ENCODE results near the gene EREG. TPM values are rescaled to one million over a fixed set of nuclear protein-coding genes. Genes with fewer than 3 reads are reported as not detected.

Gene EREG
- total RNA-seq, 4 donors from 2014 or later = 2.4 to 7.8 (median 4.8) TPM

DNA sequence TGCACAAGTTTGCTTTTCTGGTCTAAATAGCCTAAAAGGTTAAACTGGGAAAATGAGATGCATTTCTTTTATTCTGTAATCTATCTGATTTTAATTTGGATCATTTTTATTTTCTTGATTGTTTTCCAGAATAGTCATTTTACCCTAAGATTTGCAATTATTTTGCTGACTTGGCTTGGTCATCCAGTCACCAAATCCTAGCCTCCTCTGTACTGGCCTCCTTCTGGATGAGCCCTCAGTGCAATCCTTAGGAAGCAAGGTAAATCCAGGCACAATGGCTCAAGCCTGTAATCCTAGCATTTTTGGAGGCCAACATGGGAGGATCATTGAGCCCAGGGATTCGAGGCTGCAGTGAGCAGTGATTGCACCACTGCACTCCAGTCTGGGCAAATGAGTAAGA, 9.2 kb downstream of the EREG start:
- no peaks in the 10 kb centered on the region for H3K9me3 ChIP-seq
- H3K36me3 ChIP-seq = no peaks in the 10 kb centered on the region
- no peak for ATAC-seq
- peaks cover 0 to 30% (median 0%) of the 10 kb centered on the region in 3 donors for H3K4me1 ChIP-seq
- TF ChIP-seq POLR2AphosphoS5 (IDR thresholded peaks at IDR 0.05) = no peak
- TF ChIP-seq, protein P1, sequence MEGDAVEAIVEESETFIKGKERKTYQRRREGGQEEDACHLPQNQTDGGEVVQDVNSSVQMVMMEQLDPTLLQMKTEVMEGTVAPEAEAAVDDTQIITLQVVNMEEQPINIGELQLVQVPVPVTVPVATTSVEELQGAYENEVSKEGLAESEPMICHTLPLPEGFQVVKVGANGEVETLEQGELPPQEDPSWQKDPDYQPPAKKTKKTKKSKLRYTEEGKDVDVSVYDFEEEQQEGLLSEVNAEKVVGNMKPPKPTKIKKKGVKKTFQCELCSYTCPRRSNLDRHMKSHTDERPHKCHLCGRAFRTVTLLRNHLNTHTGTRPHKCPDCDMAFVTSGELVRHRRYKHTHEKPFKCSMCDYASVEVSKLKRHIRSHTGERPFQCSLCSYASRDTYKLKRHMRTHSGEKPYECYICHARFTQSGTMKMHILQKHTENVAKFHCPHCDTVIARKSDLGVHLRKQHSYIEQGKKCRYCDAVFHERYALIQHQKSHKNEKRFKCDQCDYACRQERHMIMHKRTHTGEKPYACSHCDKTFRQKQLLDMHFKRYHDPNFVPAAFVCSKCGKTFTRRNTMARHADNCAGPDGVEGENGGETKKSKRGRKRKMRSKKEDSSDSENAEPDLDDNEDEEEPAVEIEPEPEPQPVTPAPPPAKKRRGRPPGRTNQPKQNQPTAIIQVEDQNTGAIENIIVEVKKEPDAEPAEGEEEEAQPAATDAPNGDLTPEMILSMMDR (IDR thresholded peaks at IDR 0.05) = no peak
- no peak for TF ChIP-seq POLR2A (IDR thresholded peaks at IDR 0.05)
- no peak for TF ChIP-seq EP300 (IDR thresholded peaks at IDR 0.05)
- WGBS, 2 donors (ENCODE audit: low coverage in 1 of 2) = 60 to 83% methylated on average over 1 of the region's 1 CpG
- no peak overlapping the region for H3K27ac ChIP-seq
- H3K27me3 ChIP-seq = no peaks in the 10 kb centered on the region
- H3K4me3 ChIP-seq = no peak overlapping the region

DNA sequence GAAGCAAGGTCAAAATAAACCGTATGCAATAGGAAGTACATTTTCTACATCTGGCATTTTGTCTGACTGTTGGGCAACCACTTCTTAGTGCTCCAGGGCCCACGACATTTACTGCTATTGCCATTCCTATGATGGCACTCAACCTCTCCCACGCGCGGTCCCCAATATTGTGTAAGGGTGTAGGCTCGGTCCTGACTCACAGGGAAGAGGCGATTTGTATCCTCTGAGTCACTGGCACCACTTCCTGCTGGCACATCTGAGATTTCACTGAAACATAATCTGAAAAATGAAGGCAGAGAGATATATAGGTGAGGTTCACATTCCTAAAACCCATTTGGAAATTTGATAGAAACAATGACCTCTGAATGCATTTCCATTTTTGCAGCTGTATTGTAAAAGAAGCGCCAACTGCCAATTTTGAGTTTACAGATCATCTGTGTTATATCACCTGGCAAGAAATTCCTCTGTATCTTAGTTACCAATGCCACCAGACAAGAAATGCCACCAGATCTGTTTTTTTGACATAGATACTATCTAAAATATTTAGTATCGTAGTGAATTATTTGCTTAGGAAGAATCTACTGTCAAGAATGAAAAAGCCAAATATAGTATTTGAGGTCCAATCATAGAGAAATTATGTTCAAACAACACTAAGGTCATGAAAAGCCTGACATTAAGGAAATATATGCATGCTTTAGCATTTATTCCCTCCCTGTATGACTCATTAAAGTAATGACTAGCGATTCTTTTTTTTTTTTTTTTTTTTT, 9.8 kb downstream of the EREG start:
- Histone ChIP-seq H3K27ac (no peak overlapping the region), H3K9me3 (no peaks in the 10 kb centered on the region), H3K4me1 (peaks cover 0 to 30% (median 0%) of the 10 kb centered on the region in 3 donors), H3K27me3 (no peaks in the 10 kb centered on the region), H3K36me3 (no peaks in the 10 kb centered on the region), H3K4me3 (no peak overlapping the region)
- TF ChIP-seq, protein P1 (IDR thresholded peaks at IDR 0.05) = no peak
- TF ChIP-seq EP300 (IDR thresholded peaks at IDR 0.05) (no peak), POLR2AphosphoS5 (IDR thresholded peaks at IDR 0.05) (no peak), POLR2A (IDR thresholded peaks at IDR 0.05) (no peak)
- WGBS, 2 donors (ENCODE audit: low coverage in 1 of 2) = 77 to 82% methylated on average over 9 of the region's 10 CpGs
- ATAC-seq = no peak

DNA sequence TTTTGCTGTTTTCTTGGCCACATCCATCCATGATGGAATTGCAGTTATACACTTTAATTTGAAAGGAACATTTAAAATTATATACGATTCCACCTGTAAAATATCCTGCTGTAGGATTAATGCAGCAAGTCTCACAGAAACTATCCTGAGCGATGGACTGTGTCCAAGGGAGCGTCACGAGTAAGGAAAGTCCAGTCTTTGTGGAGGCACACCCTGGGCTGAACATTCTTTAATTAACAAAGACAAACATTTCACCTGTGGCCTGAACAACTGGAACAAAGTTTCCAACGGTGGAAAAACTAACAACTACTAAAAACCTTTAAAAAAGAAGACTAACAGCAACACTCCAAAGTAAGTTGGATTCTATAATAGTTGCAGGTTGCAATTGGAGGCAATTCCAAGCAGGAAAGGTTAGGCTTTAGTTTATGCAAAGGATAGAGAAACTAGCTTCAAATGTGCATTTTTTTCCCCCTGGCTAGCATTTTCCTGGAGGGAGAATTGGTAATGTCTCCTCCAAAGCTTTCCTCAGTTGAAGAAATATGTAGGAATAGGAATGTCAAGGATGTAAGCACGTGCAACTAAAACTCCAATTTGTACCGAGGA, 11.0 kb downstream of the EREG start:
- ATAC-seq = no peak
- H3K27ac ChIP-seq = peak overlapping the region in 2 of 4 donors; percentile 33 to 57
- TF ChIP-seq, protein P1 (IDR thresholded peaks at IDR 0.05) = no peak
- TF ChIP-seq POLR2A (IDR thresholded peaks at IDR 0.05) (no peak), POLR2AphosphoS5 (IDR thresholded peaks at IDR 0.05) (no peak), EP300 (IDR thresholded peaks at IDR 0.05) (no peak)
- H3K27me3 ChIP-seq = no peaks in the 10 kb centered on the region
- 30 to 40% methylated on average over 7 of the region's 7 CpGs for WGBS, 2 donors (ENCODE audit: low coverage in 1 of 2)
- H3K9me3 ChIP-seq = no peaks in the 10 kb centered on the region
- H3K4me3 ChIP-seq = no peak overlapping the region
- H3K36me3 ChIP-seq = no peaks in the 10 kb centered on the region
- peaks cover 0 to 30% (median 0%) of the 10 kb centered on the region in 3 donors for H3K4me1 ChIP-seq

DNA sequence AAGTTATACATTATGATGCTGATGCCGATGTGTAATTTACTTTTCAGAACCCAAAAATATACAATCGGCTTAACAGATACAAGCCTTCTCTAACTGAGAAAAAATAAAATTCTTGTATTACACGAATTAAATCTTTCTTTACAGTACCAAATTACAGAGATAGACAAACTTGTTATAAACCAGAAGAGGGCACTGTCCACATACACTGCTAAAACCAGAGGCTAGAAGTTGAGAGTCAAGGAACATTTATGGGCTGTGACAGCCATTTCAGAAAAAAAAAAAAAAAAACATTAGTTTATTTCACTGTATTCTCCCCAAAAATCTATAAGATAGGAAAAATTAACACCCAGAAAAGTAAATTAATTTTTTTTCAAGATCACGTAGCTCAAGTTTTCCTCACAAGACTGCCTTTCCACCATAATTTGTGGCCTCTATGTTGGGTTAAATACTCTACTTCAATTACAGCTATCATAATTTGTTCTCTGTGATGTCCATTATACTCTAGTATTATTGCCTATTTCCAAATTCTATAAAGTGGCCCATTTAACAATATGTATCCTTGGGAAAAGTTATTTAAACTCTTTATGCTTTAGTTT, 12.0 kb downstream of the EREG start:
- Histone ChIP-seq H3K27me3 (no peaks in the 10 kb centered on the region), H3K36me3 (no peaks in the 10 kb centered on the region), H3K4me3 (no peak overlapping the region), H3K9me3 (no peaks in the 10 kb centered on the region), H3K4me1 (peaks cover 0 to 30% (median 0%) of the 10 kb centered on the region in 3 donors), H3K27ac (peak overlapping the region in 1 of 4 donors; percentile 57)
- WGBS, 2 donors (ENCODE audit: low coverage in 1 of 2) = 51 to 53% methylated on average over 4 of the region's 4 CpGs
- no peak for TF ChIP-seq POLR2A (IDR thresholded peaks at IDR 0.05)
- TF ChIP-seq, protein P1 (IDR thresholded peaks at IDR 0.05) = peak; percentile 44 to 63 (median 61)
- ATAC-seq = peak; percentile 48

Data from gastroesophageal sphincter (tissue), 4 donors.